GM10266 (cell line): ENCODE measurements around the gene CDK5.

Experiments used
- DNase-seq: peaks from one replicate; pipeline ENCODE4 v3.0.0; 2012; ENCODE audit errors: extremely low spot score
- TF ChIP-seq, protein P1 (sequence below): IDR thresholded peaks from 2 replicates; pipeline ENCODE4 v1.5.1; 2012; ENCODE audit warnings: mild to moderate bottlenecking, low read depth; ENCODE audit not compliant: control insufficient read depth, insufficient read depth; ENCODE audit errors: missing control alignments

The CDK5 gene

DNA sequence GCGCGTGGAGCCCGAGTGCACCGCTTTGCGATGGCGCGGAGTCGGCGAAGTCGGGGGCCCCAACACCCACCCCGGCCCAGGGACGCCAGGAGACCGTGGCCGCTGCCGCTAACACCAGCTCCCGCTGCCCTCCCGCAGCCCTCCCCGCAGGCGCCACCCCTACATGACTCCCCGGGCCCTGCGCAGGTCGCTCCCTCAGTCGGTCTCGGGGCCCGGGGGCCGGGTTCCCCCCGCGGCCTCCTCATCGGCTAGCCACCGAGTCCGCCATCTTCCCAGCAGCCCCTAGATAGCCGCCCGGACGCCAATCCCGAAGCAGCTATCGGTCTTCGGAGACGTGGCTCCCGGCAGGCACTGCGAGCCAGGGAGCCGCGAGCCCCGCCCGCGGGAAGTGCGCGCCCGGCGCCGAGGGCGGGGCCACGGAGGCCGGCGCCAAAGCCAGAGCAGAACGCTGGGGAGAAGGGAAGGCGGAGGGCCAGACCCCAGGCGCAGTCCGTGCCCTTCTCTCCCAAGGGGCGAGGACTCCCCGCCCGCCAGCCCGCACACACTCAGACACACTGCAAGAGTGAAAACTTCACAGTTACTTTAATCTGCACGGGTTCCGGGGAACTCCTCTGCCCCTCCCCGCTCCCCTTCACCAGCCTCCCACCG lies 22.9 kb upstream of the CDK5 start, which contains the start of gene FASTK:
Gene FASTK (minus strand): TSS at position 288 of the 648 bp plus-strand sequence. CDS start 43 bp downstream, at position 245.
- peak; percentile 99 for DNase-seq
- TF ChIP-seq, protein P1, sequence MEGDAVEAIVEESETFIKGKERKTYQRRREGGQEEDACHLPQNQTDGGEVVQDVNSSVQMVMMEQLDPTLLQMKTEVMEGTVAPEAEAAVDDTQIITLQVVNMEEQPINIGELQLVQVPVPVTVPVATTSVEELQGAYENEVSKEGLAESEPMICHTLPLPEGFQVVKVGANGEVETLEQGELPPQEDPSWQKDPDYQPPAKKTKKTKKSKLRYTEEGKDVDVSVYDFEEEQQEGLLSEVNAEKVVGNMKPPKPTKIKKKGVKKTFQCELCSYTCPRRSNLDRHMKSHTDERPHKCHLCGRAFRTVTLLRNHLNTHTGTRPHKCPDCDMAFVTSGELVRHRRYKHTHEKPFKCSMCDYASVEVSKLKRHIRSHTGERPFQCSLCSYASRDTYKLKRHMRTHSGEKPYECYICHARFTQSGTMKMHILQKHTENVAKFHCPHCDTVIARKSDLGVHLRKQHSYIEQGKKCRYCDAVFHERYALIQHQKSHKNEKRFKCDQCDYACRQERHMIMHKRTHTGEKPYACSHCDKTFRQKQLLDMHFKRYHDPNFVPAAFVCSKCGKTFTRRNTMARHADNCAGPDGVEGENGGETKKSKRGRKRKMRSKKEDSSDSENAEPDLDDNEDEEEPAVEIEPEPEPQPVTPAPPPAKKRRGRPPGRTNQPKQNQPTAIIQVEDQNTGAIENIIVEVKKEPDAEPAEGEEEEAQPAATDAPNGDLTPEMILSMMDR = no peak

DNA sequence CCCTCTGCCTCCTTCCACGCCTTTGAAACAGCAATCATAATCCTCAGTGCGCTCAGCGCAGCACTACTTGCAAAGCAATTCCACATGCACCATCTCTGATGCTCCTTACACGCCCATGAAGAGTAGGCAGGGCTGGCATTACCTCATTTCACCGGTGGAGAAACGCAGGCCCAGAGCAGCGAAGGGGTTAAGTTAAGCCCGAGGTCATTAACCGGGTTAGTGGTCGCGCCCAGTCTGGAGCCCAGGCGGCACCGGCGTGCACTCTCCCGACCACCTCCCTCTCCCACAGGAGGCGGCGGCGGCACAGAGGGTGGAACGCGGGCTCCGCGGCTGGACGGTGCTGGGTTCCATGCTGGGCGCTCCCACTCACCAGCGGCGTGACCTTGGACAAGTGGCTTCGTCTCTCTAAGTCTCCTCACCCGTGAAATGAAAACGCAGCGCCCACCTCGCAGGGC lies 22.4 kb upstream of the CDK5 start:
- no peak for DNase-seq
- TF ChIP-seq, protein P1 = no peak

DNA sequence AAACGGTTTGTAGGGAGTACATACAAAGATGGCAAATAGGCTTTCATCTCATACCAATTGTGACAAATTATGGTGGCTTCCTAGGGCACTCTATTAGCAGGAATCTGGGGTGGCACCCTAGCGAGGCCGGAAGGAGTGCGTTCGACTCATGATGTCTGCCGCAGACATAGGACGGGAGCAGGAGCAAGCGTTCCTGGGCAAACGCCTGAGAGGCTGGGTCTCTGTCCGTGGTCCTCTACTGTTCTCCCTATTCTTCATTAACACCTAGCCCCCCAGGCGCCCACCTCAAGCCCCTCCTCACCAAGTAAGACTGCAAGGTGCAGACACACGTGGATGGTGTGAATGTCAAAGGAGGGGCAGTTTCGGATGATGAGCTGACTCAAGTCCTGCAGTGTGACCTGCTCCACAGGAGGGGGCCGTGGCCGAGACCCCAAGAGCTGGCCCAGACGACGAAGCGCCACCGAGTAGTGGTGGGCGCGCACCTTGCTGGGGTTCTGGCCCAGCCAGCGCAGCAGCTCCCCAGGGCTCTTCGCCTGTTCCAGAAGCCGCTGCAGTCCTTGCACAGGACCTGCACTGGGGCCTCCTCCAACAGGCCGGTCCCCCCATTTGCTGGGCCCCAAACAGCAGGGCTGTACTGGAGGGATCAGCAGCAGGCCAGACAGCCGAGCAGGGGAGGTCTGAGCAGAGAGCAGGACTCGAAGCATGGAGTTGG lies 21.7 kb upstream of the CDK5 start:
- TF ChIP-seq, protein P1 = no peak
- no peak for DNase-seq

DNA sequence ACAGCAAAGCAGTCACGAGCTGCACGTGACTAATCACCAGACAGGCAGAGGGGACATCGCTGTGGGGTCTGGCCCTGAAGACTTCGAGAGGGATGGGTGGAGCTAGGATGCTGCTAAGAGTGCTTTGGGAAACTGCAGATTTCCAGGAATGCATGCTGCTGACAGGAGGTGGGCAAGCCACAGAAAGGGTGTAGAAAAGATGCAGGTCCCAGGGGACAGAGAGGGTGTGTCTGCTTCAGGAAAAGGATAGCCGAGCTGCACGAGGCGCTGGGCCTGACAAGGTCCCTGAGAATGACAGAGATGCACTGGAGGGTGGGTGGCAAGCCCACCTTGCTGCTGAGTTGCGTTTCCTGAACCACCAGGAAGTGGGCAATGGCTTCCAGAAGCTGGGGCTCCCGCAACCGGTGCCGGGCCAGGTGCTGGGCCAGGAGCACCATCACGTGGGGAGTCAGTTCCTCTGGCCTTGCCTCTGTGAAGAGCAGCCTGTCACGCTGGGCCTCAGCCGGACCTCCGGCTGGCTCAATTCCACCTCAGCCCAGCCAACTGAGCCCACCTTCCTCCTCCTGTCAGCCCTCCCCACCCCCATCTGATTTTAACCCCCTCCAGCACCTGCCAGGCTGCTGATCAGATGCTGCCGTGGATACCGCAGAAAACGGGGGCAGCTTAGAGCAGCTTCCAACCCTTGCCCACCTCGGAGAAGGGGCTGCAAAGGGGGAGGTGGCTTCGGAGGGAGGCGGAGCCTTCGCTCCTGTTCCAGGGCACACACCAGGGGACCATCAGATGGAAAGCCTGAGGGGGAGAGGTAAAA lies 20.7 kb upstream of the CDK5 start:
- DNase-seq = no peak
- TF ChIP-seq, protein P1 = no peak

DNA sequence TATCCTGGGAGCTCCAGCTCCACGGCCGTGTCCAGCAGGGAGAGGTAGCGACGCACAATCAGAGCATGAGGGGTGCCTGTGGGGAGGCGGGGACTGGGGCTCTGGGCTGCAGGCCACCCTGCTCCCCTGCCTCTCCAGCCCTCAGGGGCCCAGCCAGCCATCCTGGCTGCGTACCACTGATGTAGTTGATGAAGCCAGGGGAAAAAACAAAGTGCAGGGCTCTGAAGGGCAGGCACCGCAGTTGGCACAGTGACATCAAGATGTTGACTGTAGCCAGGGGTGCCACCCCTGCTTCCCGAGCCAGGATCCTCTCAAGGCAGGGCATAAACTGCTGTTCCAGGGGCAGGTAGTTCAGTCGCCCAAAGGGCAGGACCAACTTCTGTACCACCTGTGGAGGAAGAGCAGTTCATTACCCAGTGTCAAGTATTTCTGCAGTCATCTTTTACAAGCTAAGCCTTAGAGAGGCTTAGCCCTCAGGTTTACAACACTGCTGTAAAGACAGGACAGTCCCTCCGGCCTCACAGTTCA lies 20.1 kb upstream of the CDK5 start:
- no peak for DNase-seq

DNA sequence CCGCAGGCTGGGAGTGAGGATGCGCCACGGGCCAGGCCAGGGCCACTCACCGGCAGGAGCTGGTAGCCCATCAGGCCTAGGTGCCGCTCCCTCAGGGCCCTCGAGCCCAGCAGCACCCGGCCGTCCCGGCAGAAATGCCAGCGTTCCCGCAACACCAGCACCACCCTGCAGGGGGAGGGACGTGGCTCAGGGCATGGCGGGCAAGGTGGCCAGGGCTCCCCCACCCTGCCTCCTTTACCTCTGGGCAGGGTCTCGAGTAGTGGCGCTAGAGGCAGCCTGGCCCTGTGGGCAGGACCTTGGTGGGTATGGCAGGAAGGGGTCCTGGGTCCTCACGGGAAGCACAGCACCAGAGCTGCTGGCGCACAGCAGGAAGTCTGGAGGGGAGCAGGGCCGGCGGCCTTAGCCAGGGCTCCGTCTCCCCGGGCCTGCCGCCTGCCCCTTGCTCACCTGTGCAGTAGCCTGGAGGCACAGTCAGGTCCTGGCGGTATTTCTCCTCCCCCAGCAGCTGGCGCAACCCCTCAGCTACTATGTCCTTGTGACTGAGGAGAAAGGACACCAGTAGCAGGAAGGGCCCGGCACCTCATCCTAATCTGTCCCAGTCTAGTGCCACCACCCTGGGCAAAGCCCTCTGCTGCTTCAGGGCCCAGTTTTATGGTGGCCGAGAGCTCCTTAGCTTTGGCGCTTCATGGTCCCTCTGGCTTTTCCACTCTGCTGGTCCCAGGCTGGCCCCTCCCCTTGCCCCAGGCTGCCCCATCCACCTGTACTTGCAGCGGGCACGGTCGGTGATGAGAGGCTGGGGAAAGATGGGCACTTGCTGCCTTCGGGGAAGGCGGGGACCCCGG lies 19.4 kb upstream of the CDK5 start:
- no peak for DNase-seq
- TF ChIP-seq, protein P1 = peak; percentile 10

More for the DNA sequence above, 20.1 kb upstream of the CDK5 start:
- TF ChIP-seq, protein P1 = no peak
